ENCODE measurements around the gene ASTN1.

- TF ChIP-seq CTCF (IDR thresholded peaks at IDR 0.05 in 2 of 3, conservative IDR thresholded peaks at IDR 0.05 in 1 of 3; ENCODE audit: borderline replicate concordance in 1 of 3, insufficient read depth in 1 of 3, low read depth in 2 of 3, low read length in 2 of 3) = no peak
- no peak for TF ChIP-seq CBX3 (IDR thresholded peaks at IDR 0.05; ENCODE audit: low read depth)
Measured at GRCh38 chr1:176854758-176855745, 309.5 kb downstream of the ASTN1 start.

Measured in HCT116 (cell line).